ENCODE measurements around the gene TBX2. TPM values are rescaled to one million over a fixed set of nuclear protein-coding genes. Genes with fewer than 3 reads are reported as not detected.

TBX2 gene
- total RNA-seq, 1 donor from 2014 or later: not detected

- intact Hi-C loops (cut with micrococcal nuclease): no loop called here
- Mint-ChIP-seq H3K4me1 (peaks cover 8% of the 10 kb centered on the region), H3K9me3 (no peaks in the 10 kb centered on the region), H3K27me3 (peaks cover 52% of the 10 kb centered on the region), H3K36me3 (ENCODE audit: low read depth) (peaks cover 3% of the 10 kb centered on the region), H3K4me3 (no peak overlapping the region), H3K27ac (no peak overlapping the region)
- no peak for DNase-seq
These were observed 2.4 kb upstream of the TBX2 start for GRCh38 chr17:61397086-61397842.

GRCh38 chr17:61398721-61399130, 917 bp upstream of the TBX2 start:
- intact Hi-C loops (cut with micrococcal nuclease): loop anchor here (1.0 kb wide), 1 partner anchor 55 kb away; no protein-coding TSS in a partner anchor
- peak overlapping the region; percentile 80 for H3K27ac Mint-ChIP-seq
- peaks cover 65% of the 10 kb centered on the region for H3K27me3 Mint-ChIP-seq
- DNase-seq: no peak
- H3K36me3 Mint-ChIP-seq (ENCODE audit: low read depth): peaks cover 5% of the 10 kb centered on the region
- peaks cover 17% of the 10 kb centered on the region for H3K4me1 Mint-ChIP-seq
- H3K9me3 Mint-ChIP-seq: no peaks in the 10 kb centered on the region
- peak overlapping the region; percentile 36 for H3K4me3 Mint-ChIP-seq

DNA sequence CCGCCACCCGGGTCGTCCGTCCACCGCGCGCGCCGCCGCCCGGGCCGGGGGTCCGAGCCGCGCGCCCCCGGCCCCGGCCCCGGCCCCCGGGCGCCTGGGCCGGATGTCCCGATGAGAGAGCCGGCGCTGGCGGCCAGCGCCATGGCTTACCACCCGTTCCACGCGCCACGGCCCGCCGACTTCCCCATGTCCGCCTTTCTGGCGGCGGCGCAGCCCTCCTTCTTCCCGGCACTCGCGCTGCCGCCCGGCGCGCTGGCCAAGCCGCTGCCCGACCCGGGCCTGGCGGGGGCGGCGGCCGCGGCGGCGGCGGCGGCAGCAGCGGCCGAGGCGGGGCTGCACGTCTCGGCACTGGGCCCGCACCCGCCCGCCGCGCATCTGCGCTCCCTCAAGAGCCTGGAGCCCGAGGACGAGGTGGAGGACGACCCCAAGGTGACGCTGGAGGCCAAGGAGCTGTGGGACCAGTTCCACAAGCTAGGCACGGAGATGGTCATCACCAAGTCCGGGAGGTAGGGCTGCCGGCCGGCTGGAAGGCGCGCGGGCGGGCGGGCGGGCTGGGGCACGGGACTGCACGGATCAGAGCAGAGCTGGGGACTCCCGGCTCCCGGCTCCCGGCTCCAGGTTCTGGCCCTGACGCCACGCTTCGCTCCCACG, 548 bp downstream of the TBX2 start:
- no peak overlapping the region for H3K4me3 Mint-ChIP-seq
- H3K9me3 Mint-ChIP-seq: no peaks in the 10 kb centered on the region
- H3K4me1 Mint-ChIP-seq: peaks cover 17% of the 10 kb centered on the region
- H3K27me3 Mint-ChIP-seq: peaks cover 61% of the 10 kb centered on the region
- intact Hi-C loops (cut with micrococcal nuclease): no loop called here
- peaks cover 5% of the 10 kb centered on the region for H3K36me3 Mint-ChIP-seq (ENCODE audit: low read depth)
- H3K27ac Mint-ChIP-seq: no peak overlapping the region
- DNase-seq: no peak

GRCh38 chr17:61400717-61401388, 1.2 kb downstream of the TBX2 start:
- Mint-ChIP-seq H3K9me3 (no peaks in the 10 kb centered on the region), H3K27ac (peak overlapping the region; percentile 34), H3K4me1 (peaks cover 17% of the 10 kb centered on the region), H3K36me3 (ENCODE audit: low read depth) (peaks cover 5% of the 10 kb centered on the region), H3K4me3 (peak overlapping the region; percentile 32), H3K27me3 (peaks cover 56% of the 10 kb centered on the region)
- no peak for DNase-seq
- intact Hi-C loops (cut with micrococcal nuclease): no loop called here

DNA sequence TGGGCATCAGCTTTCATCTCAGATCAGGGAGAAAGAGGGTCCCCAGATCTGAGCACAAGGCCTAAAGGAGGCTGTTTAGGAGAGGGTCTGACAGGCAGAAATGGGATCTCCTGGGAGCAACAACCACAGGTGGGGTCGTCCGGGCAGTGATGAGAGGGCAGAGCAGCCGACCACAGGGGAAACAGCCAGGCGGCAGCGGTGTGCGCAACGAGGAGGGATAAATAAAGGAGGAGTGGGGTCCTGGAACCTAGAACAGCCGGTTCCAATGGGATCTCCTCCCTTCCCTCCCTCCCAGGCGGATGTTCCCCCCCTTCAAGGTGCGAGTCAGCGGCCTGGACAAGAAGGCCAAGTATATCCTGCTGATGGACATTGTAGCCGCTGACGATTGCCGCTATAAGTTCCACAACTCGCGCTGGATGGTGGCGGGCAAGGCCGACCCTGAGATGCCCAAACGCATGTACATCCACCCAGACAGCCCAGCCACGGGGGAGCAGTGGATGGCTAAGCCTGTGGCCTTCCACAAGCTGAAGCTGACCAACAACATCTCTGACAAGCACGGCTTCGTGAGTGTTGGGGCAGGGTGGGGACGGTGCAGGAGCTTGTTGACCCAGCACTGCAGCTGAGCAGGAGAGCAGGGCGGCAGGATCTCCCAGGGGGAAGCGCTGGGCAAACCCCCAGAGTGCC, 1.9 kb downstream of the TBX2 start:
- Mint-ChIP-seq H3K36me3 (ENCODE audit: low read depth) (peaks cover 5% of the 10 kb centered on the region), H3K27ac (no peak overlapping the region), H3K9me3 (no peaks in the 10 kb centered on the region), H3K4me1 (peaks cover 17% of the 10 kb centered on the region), H3K27me3 (peaks cover 60% of the 10 kb centered on the region), H3K4me3 (no peak overlapping the region)
- intact Hi-C loops (cut with micrococcal nuclease): loop anchor here (2.0 kb wide), 1 partner anchor 53 kb away; no protein-coding TSS in a partner anchor
- DNase-seq: no peak

- peaks cover 5% of the 10 kb centered on the region for H3K36me3 Mint-ChIP-seq (ENCODE audit: low read depth)
- no peak overlapping the region for H3K27ac Mint-ChIP-seq
- H3K4me3 Mint-ChIP-seq: no peak overlapping the region
- H3K27me3 Mint-ChIP-seq: peaks cover 66% of the 10 kb centered on the region
- H3K9me3 Mint-ChIP-seq: no peaks in the 10 kb centered on the region
- H3K4me1 Mint-ChIP-seq: peaks cover 17% of the 10 kb centered on the region
- no peak for DNase-seq
- intact Hi-C loops (cut with micrococcal nuclease): loop anchor here (2.0 kb wide), 1 partner anchor 53 kb away; no protein-coding TSS in a partner anchor
These were observed 2.5 kb downstream of the TBX2 start for GRCh38 chr17:61402073-61402541.

DNA sequence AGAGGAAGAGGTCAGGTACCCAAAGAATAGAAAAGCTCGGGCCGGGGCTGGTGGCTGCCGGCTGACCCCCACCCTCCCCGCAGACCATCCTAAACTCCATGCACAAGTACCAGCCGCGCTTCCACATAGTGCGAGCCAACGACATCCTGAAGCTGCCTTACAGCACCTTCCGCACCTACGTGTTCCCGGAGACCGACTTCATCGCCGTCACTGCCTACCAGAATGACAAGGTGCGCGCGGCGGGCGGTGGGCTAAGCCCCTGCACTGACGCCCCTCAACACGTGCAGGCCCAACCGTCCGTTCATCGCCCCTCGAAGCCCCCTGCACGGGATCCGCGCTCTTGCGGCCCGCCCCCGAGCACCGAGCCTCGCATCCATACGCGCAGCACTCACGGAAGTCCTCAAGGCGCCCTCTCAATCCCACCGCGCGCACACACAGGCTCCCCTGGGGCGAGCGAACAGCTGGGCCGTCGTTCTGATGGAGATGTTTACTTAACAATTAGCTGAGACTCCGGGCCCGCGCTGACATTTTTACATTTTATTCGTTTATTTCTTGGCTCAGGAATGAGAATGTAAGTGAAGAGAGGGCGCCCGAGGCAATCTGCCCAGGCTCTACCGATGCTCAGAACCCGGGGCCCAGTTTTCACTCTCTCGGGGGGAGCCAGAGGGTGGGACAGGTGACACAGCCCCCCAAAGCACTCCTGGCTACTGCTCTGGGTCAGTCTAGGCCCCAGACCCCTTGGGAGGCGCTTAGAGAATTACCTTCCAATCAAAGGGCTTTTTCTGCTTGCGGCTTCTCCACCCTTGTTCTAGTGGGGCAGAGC, 3.5 kb downstream of the TBX2 start:
- Mint-ChIP-seq H3K4me1 (peaks cover 14% of the 10 kb centered on the region), H3K9me3 (no peaks in the 10 kb centered on the region), H3K4me3 (peak overlapping the region; percentile 54), H3K36me3 (ENCODE audit: low read depth) (peaks cover 5% of the 10 kb centered on the region), H3K27me3 (peaks cover 69% of the 10 kb centered on the region), H3K27ac (peak overlapping the region; percentile 45)
- intact Hi-C loops (cut with micrococcal nuclease): loop anchor here (2.0 kb wide), 1 partner anchor 52 kb away; no protein-coding TSS in a partner anchor
- no peak for DNase-seq

DNA sequence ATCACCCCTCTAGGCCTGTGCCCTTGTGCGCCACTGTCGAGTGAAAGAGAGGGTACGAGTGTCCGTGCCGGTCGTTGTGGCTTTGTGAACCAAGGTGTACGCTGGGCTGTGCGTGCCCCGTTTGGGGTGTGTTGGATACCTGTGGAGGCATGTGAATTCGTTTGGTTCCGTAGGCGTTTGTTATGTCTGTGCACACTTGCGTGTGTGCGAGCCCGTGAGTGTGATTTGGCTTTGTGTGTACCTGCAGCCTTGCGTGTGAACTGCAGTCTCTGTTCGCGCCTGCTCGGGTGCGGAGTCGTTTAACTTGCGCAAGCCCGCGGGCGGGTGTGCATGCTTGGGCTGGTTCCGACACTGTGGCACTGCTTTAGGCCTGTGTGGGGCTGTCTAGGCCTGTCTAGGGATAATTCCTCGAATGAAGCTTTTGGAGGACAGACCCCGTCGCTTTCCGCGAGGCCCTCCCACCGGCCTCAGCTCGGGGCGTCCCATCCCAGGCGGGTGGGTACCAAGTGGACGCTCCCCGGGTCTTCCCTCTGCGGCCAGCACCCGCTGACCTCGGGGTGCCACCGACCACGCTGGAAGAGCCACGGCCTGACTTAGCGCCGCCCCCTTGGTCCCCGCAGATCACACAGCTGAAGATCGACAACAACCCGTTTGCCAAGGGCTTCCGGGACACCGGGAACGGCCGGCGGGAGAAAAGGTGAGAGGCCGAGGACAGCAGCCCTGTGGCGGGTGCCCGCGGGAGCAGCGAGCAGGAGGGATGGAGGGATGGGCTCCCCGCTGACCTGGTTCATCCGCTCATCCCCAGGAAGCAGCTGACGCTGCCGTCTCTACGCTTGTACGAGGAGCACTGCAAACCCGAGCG, 4.4 kb downstream of the TBX2 start:
- DNase-seq: no peak
- intact Hi-C loops (cut with micrococcal nuclease): loop anchor here (2.0 kb wide), 1 partner anchor 51 kb away; no protein-coding TSS in a partner anchor
- Mint-ChIP-seq H3K4me3 (no peak overlapping the region), H3K27ac (peak overlapping the region; percentile 45), H3K4me1 (peaks cover 10% of the 10 kb centered on the region), H3K36me3 (ENCODE audit: low read depth) (peaks cover 1% of the 10 kb centered on the region), H3K27me3 (peaks cover 71% of the 10 kb centered on the region), H3K9me3 (no peaks in the 10 kb centered on the region)

DNA sequence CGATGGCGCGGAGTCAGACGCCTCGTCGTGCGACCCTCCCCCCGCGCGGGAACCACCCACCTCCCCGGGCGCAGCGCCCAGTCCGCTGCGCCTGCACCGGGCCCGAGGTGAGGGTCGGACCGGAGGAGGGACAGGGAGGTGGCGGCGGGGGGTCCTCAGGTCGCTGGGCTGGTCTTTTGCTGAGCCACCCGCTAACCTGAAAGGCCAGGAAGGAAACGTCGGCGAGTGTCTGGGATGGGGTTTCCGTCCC, 4.9 kb downstream of the TBX2 start:
- intact Hi-C loops (cut with micrococcal nuclease): no loop called here
- H3K27me3 Mint-ChIP-seq: peaks cover 70% of the 10 kb centered on the region
- no peak for DNase-seq
- H3K4me1 Mint-ChIP-seq: peaks cover 10% of the 10 kb centered on the region
- H3K9me3 Mint-ChIP-seq: no peaks in the 10 kb centered on the region
- no peak overlapping the region for H3K4me3 Mint-ChIP-seq
- peaks cover 1% of the 10 kb centered on the region for H3K36me3 Mint-ChIP-seq (ENCODE audit: low read depth)
- no peak overlapping the region for H3K27ac Mint-ChIP-seq

- Mint-ChIP-seq H3K4me3 (peak overlapping the region; percentile 23), H3K4me1 (peaks cover 13% of the 10 kb centered on the region), H3K27me3 (peaks cover 73% of the 10 kb centered on the region), H3K9me3 (no peaks in the 10 kb centered on the region), H3K36me3 (ENCODE audit: low read depth) (peaks cover 1% of the 10 kb centered on the region), H3K27ac (no peak overlapping the region)
- intact Hi-C loops (cut with micrococcal nuclease): no loop called here
- DNase-seq: no peak
These were observed 5.5 kb downstream of the TBX2 start for GRCh38 chr17:61404913-61405685.

GRCh38 chr17:61405686-61406536, 6.3 kb downstream of the TBX2 start:
- no peaks in the 10 kb centered on the region for H3K9me3 Mint-ChIP-seq
- no peak for DNase-seq
- peaks cover 4% of the 10 kb centered on the region for H3K36me3 Mint-ChIP-seq (ENCODE audit: low read depth)
- H3K4me1 Mint-ChIP-seq: peaks cover 19% of the 10 kb centered on the region
- no peak overlapping the region for H3K27ac Mint-ChIP-seq
- intact Hi-C loops (cut with micrococcal nuclease): no loop called here
- peaks cover 75% of the 10 kb centered on the region for H3K27me3 Mint-ChIP-seq
- no peak overlapping the region for H3K4me3 Mint-ChIP-seq

Data from activated CD4-positive, alpha-beta T cell treated with anti-CD3 and anti-CD28 coated beads, Interleukin-2, amount 10 ng/mL, durations not matched to agents 24 days and 14 days (primary cell).